Subcutaneous abdominal adipose tissue (tissue), 5 donors: ENCODE measurements around the gene ST6GALNAC5.

Experiments used
- H3K27ac ChIP-seq: one replicate; pipeline ENCODE4 v1.7.0; 2013; ENCODE audit warnings: low read depth, mild to moderate bottlenecking, inconsistent platforms, low read length, moderate library complexity
- H3K27me3 ChIP-seq, 5 donors: one replicate each; pipeline ENCODE4 v1.7.0; 2013; ENCODE audit warnings: low read length in 5 of 5, inconsistent platforms in 1 of 5; ENCODE audit not compliant: control insufficient read depth in 5 of 5, insufficient read depth in 4 of 5
- H3K36me3 ChIP-seq, 5 donors: one replicate each; pipeline ENCODE4 v1.7.0; 2013; ENCODE audit warnings: low read length in 5 of 5; ENCODE audit not compliant: control insufficient read depth in 5 of 5, insufficient read depth in 5 of 5
- H3K4me1 ChIP-seq, 5 donors: one replicate each; pipeline ENCODE4 v1.7.0; 2013; ENCODE audit warnings: low read length in 5 of 5, mild to moderate bottlenecking in 3 of 5, moderate library complexity in 1 of 5; ENCODE audit not compliant: control insufficient read depth in 5 of 5, insufficient read depth in 5 of 5
- H3K4me3 ChIP-seq, 5 donors: one replicate each; pipeline ENCODE4 v1.7.0; 2013; ENCODE audit warnings: low read length in 5 of 5, low read depth in 1 of 5
- H3K9ac ChIP-seq, 5 donors: one replicate each; pipeline ENCODE4 v1.7.0; 2013; ENCODE audit warnings: low read length in 5 of 5, mild to moderate bottlenecking in 4 of 5, moderate library complexity in 3 of 5
- H3K9me3 ChIP-seq, 5 donors: one replicate each; pipeline ENCODE4 v1.7.0; 2013; ENCODE audit warnings: low read length in 5 of 5; ENCODE audit not compliant: control insufficient read depth in 5 of 5
- donor health status: healthy.
- donor health status: healthy.
- donor health status: healthy.
- donor health status: healthy.
- donor health status: healthy.

The ST6GALNAC5 gene

GRCh38 chr1:77037038-77037437, 169.8 kb downstream of the ST6GALNAC5 start:
- Histone ChIP-seq H3K9me3 (peaks cover 0 to 6% (median 0%) of the 10 kb centered on the region in 5 donors), H3K4me1 (no peaks in the 10 kb centered on the region), H3K36me3 (no peaks in the 10 kb centered on the region), H3K9ac (no peak overlapping the region), H3K27me3 (peaks cover 0 to 2% (median 0%) of the 10 kb centered on the region in 5 donors), H3K27ac (no peak overlapping the region), H3K4me3 (no peak overlapping the region)

GRCh38 chr1:77038000-77038399, 170.7 kb downstream of the ST6GALNAC5 start:
- no peaks in the 10 kb centered on the region for H3K36me3 ChIP-seq
- peaks cover 0 to 6% (median 0%) of the 10 kb centered on the region in 5 donors for H3K9me3 ChIP-seq
- H3K4me1 ChIP-seq, result no peaks in the 10 kb centered on the region
- H3K9ac ChIP-seq, result no peak overlapping the region
- H3K27me3 ChIP-seq, result peaks cover 0 to 2% (median 0%) of the 10 kb centered on the region in 5 donors
- H3K27ac ChIP-seq, result no peak overlapping the region
- H3K4me3 ChIP-seq, result no peak overlapping the region

GRCh38 chr1:77039111-77039510, 171.8 kb downstream of the ST6GALNAC5 start:
- Histone ChIP-seq H3K4me1 (no peaks in the 10 kb centered on the region), H3K4me3 (no peak overlapping the region), H3K27me3 (no peaks in the 10 kb centered on the region), H3K36me3 (no peaks in the 10 kb centered on the region), H3K27ac (no peak overlapping the region), H3K9ac (no peak overlapping the region), H3K9me3 (peaks cover 0 to 6% (median 0%) of the 10 kb centered on the region in 5 donors)

GRCh38 chr1:77039739-77040138, 172.5 kb downstream of the ST6GALNAC5 start:
- no peak overlapping the region for H3K27ac ChIP-seq
- no peak overlapping the region for H3K9ac ChIP-seq
- H3K36me3 ChIP-seq, result no peaks in the 10 kb centered on the region

GRCh38 chr1:77040826-77041225, 173.5 kb downstream of the ST6GALNAC5 start:
- H3K4me1 ChIP-seq, result no peaks in the 10 kb centered on the region
- H3K27me3 ChIP-seq, result no peaks in the 10 kb centered on the region
- H3K27ac ChIP-seq, result no peak overlapping the region
- H3K4me3 ChIP-seq, result no peak overlapping the region
- no peaks in the 10 kb centered on the region for H3K36me3 ChIP-seq
- no peak overlapping the region for H3K9ac ChIP-seq
- H3K9me3 ChIP-seq, result peaks cover 0 to 6% (median 0%) of the 10 kb centered on the region in 5 donors

More at GRCh38 chr1:77039739-77040138, 172.5 kb downstream of the ST6GALNAC5 start:
- Histone ChIP-seq H3K4me1 (no peaks in the 10 kb centered on the region), H3K27me3 (no peaks in the 10 kb centered on the region), H3K9me3 (peaks cover 0 to 6% (median 0%) of the 10 kb centered on the region in 5 donors), H3K4me3 (no peak overlapping the region)

GRCh38 chr1:77044133-77044849, 177.0 kb downstream of the ST6GALNAC5 start:
- no peaks in the 10 kb centered on the region for H3K4me1 ChIP-seq
- H3K4me3 ChIP-seq, result no peak overlapping the region
- no peaks in the 10 kb centered on the region for H3K27me3 ChIP-seq
- H3K36me3 ChIP-seq, result no peaks in the 10 kb centered on the region
- H3K27ac ChIP-seq, result no peak overlapping the region
- H3K9ac ChIP-seq, result no peak overlapping the region
- H3K9me3 ChIP-seq, result no peaks in the 10 kb centered on the region

- Histone ChIP-seq H3K4me3 (no peak overlapping the region), H3K4me1 (no peaks in the 10 kb centered on the region), H3K9me3 (no peaks in the 10 kb centered on the region), H3K27ac (no peak overlapping the region), H3K36me3 (no peaks in the 10 kb centered on the region), H3K27me3 (no peaks in the 10 kb centered on the region), H3K9ac (no peak overlapping the region)
These were observed 180.3 kb downstream of the ST6GALNAC5 start for GRCh38 chr1:77047575-77047974.

- no peaks in the 10 kb centered on the region for H3K27me3 ChIP-seq
- H3K4me1 ChIP-seq, result no peaks in the 10 kb centered on the region
- H3K27ac ChIP-seq, result no peak overlapping the region
- no peaks in the 10 kb centered on the region for H3K9me3 ChIP-seq
- no peaks in the 10 kb centered on the region for H3K36me3 ChIP-seq
- no peak overlapping the region for H3K4me3 ChIP-seq
- no peak overlapping the region for H3K9ac ChIP-seq
These were observed 180.8 kb downstream of the ST6GALNAC5 start for GRCh38 chr1:77047978-77048614.

- Histone ChIP-seq H3K27me3 (no peaks in the 10 kb centered on the region), H3K9me3 (no peaks in the 10 kb centered on the region)
These were observed 181.3 kb downstream of the ST6GALNAC5 start for GRCh38 chr1:77048615-77049005.

GRCh38 chr1:77051425-77051824, 184.1 kb downstream of the ST6GALNAC5 start:
- Histone ChIP-seq H3K4me3 (no peak overlapping the region), H3K9ac (no peak overlapping the region), H3K27ac (no peak overlapping the region), H3K36me3 (no peaks in the 10 kb centered on the region), H3K4me1 (no peaks in the 10 kb centered on the region), H3K27me3 (no peaks in the 10 kb centered on the region), H3K9me3 (no peaks in the 10 kb centered on the region)

More at GRCh38 chr1:77048615-77049005, 181.3 kb downstream of the ST6GALNAC5 start:
- Histone ChIP-seq H3K36me3 (no peaks in the 10 kb centered on the region), H3K4me1 (no peaks in the 10 kb centered on the region), H3K4me3 (no peak overlapping the region), H3K9ac (no peak overlapping the region), H3K27ac (no peak overlapping the region)
